HG03521 (cell line): Measurements from ENCODE around the gene PDCD1LG2.

ENCODE experiments used
- ATAC-seq: cut with Tn5 transposase; IDR thresholded peaks from one replicate; pipeline ENCODE4 v1.9.1; 2021; ENCODE audit warnings: mild to moderate bottlenecking, moderate library complexity; ENCODE audit not compliant: unreplicated experiment

The PDCD1LG2 gene

DNA sequence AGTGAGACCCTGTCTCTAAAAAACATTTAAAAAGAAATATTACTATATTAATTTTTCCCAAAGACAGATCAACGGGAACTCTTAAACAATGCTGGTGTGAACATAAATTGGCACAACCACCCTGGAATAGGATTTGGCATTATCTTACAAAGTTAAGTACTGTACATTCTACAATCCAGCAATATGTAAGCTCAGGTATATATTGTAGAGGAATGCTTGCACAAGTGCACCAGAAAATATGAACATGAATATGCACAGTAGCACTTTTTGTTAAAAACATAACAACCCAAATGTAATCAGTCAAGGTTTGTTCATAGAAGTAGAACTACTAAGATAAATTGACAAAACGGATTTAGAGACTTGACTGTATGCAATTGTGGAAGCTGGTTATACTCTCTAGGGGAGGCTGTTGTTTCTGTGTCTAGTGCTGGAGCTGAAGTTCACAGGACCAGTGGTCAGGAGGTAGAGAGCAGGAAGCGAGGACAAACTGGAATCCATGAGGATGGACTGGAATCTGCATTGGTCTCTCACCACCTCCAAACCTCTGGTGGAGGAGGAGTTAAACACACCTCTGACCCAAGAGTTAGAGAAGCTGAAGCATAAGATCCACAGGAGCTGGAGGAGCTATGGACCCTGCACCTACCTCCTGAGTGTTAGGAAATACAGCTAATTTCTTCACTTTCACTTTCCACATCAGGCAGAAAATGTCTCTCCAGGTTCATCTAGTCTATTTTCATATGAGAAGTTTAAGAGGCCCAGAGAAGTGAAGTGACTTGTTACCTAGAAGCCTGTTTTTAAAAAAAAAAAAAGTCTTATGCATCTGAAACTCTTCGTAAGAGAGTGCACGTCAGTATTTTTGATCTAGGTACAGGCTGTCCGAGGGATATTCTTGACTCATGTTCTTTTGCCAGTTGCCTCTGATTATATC, 98.2 kb downstream of the PDCD1LG2 start:
- no peak for ATAC-seq

- ATAC-seq: no peak
These were observed 98.9 kb downstream of the PDCD1LG2 start for GRCh38 chr9:5609226-5609596.

- no peak for ATAC-seq
These were observed 100.2 kb downstream of the PDCD1LG2 start for GRCh38 chr9:5610491-5610890.

GRCh38 chr9:5611321-5612184, 101.2 kb downstream of the PDCD1LG2 start:
- ATAC-seq: no peak

- no peak for ATAC-seq
These were observed 101.8 kb downstream of the PDCD1LG2 start for GRCh38 chr9:5612185-5612530.

GRCh38 chr9:5614192-5614591, 103.9 kb downstream of the PDCD1LG2 start:
- ATAC-seq: no peak

- no peak for ATAC-seq
These were observed 104.7 kb downstream of the PDCD1LG2 start for GRCh38 chr9:5614985-5615384.

- ATAC-seq: peak; percentile 91
These were observed 107.4 kb downstream of the PDCD1LG2 start for GRCh38 chr9:5617749-5618148.

DNA sequence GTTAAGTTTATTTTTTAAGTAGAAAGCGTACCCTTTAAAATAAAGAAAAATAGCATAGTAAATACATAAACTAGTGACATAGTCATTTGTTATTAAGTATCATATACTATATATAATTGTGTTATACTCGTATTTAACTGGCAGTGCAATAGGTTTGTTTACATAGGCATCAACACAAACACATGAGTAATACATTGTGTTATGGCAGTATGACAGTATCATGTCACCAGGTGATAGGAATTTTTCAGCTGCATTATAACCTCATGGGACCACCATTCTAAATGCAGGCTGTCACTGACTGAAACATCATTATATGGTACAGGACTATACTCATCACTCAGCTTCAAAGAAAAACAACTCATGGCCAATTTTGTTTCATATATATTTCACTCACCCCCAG, 110.2 kb downstream of the PDCD1LG2 start:
- ATAC-seq: no peak
